GM18873 (cell line): ENCODE measurements around the gene PERP.

Experiments
- ATAC-seq: cut with Tn5 transposase; IDR thresholded peaks from one replicate; pipeline ENCODE4 v1.9.1; 2021; ENCODE audit warnings: mild to moderate bottlenecking, moderate library complexity, moderate number of reproducible peaks; ENCODE audit not compliant: unreplicated experiment, low FRiP score

Gene PERP

GRCh38 chr6:138073264-138073663 lies 34.0 kb downstream of the PERP start:
- no peak for ATAC-seq

- ATAC-seq = no peak
Measured at GRCh38 chr6:138063726-138064125, 43.5 kb downstream of the PERP start.

- ATAC-seq = no peak
Measured at GRCh38 chr6:138054982-138055381, 52.2 kb downstream of the PERP start.

- no peak for ATAC-seq
Measured at GRCh38 chr6:138052783-138053182, 54.4 kb downstream of the PERP start.

- ATAC-seq = no peak
Measured at GRCh38 chr6:138044972-138045371, 62.2 kb downstream of the PERP start.

GRCh38 chr6:138044458-138044857 lies 62.8 kb downstream of the PERP start:
- no peak for ATAC-seq
